NCI-H146 treated with DMSO at 0.1 percent for 48 hours (cell line): ENCODE measurements around the gene TPM2.
A peak's percentile ranks its signal among the peaks of the same experiment; 100 is the strongest.
"Not testable (repeated sequence)": the region's sequence is repeated elsewhere in the genome, so short reads cannot be mapped to it uniquely, and the experiment has no call there.

Source experiments
- DNase-seq: peaks from one replicate; lab custom pipeline; 2025; ENCODE audit not compliant: unreplicated experiment; lab: John Stamatoyannopoulos, UW

TPM2 gene

DNA sequence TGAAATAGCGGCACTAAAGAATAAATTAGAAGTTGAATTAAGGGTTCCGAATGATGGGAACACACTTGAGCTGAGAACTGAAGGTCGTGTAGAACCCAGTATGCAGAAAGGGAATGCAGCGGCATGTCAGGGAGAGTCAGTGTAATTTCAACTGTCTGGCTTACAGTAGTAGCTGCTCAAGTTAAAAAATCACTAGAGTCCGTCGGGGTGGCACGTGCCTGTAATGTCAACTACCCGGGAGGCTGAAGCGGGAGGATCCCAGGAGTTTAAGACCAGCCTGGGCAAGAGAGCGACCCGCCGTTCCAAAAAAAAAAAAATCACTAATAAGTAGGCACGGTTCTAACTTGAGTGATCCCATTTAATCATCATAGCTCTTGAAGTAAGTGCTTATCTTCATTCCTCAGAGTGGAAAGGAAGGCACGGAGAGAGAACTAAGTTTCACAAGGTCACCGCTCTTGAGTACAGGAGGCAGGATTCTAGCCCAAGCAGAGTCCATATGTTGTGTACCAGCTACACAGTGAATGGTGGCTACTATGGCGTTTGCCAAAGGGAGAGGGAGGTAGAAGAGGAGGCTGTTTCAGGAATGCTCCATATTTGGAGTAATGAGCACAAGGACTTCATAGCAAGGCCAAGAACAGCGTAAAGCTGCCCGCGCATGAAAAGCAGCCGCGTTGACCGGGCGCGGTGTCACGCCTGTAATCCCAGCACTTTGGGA is 32.7 kb downstream of the TPM2 start:
- peak; percentile 56 for DNase-seq

DNA sequence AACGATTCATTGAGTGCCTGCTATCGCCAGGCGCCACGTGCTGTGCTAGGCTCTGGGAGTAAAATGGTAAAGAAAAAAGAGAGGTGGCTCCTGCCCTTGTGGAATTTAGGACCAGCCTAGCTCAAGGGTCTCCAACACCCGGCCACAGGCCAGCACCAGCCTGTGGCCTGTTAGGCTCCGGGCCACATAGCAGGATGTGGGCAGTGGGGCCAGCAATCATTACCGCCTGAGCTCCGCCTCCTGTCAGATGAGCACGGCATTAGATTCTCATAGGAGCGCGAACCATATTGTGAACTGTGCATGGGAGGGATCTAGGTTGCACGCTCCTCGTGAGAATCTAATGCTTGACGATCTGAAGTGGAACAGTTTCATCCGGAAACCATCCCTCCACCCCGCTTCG is 33.4 kb downstream of the TPM2 start:
- no peak for DNase-seq

DNA sequence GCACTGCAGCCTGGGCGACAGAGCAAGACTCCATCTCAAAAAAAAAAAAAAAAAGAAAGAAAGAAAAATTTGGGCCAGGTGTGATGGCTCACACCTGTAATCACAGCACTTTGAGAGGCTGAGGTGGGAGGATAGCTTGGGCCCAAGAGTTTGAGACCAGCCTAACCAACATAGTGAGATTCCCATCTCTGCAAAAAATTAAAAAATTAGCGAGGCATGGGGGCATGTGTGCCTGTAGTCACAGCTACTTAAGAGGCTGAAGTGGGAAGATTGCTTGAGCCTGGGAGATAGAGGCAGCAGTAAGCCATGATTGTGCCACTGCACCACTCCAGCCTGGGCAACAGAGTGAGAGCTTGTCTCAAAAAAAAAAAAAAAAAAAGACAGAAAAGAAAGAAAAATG is 36.1 kb downstream of the TPM2 start:
- no peak for DNase-seq

DNA sequence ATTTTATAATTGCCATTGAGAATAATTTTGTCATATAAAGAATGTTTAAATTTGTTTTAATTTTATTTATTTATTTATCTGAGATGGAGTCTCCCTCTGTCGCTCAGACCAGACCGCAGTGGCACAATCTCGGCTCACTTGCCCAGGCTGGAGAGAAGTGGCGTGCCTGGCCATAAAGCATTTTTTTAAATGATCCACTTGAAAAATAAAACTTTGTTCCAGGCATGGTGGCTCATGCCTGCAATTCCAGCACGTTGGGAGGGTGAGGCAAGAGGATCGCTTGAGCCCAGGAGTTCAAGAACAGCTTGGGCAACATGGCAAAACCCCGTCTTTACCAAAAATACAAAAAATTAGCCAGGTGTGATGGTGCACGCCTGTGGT is 36.9 kb downstream of the TPM2 start:
- DNase-seq = no peak

DNA sequence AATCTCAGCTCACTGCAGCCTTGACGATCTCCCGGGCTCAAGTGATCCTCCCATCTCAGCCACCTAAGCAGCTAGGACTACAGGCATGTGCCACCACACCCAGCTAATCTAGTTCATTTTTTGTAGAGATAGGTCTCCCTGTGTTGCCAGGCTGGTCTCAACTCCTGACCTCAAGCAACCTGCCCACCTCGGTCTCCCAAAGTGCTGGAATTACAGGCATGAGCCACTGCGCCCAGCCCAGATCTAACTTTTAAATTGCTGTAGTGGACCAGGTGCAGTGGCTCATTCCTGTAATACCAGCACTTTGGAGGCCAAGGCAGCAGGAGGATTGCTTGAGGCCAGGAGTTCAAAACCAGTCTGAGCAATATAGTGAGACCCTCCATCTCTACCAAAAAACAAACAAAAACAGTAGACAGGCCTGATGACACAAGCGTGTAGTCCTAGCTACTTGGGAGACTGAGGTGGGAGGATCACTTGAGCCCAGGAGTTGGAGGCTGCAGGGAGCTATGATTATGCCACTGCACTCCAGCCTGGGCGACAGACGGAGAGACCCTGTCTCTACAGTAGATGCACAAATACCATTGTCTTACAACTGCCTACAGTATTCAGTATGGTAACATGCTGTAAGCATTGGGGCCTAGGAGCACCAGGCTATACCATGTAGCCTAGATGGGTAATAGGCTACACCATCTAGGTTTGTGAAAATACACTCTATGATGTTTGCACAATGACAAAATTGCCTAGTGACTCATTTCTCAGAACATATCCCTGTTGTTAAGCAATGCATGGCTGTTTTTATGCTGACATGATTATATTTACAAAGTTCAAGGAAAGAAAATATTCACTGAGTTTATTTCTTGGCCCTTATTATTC is 37.5 kb downstream of the TPM2 start:
- DNase-seq = no peak

DNA sequence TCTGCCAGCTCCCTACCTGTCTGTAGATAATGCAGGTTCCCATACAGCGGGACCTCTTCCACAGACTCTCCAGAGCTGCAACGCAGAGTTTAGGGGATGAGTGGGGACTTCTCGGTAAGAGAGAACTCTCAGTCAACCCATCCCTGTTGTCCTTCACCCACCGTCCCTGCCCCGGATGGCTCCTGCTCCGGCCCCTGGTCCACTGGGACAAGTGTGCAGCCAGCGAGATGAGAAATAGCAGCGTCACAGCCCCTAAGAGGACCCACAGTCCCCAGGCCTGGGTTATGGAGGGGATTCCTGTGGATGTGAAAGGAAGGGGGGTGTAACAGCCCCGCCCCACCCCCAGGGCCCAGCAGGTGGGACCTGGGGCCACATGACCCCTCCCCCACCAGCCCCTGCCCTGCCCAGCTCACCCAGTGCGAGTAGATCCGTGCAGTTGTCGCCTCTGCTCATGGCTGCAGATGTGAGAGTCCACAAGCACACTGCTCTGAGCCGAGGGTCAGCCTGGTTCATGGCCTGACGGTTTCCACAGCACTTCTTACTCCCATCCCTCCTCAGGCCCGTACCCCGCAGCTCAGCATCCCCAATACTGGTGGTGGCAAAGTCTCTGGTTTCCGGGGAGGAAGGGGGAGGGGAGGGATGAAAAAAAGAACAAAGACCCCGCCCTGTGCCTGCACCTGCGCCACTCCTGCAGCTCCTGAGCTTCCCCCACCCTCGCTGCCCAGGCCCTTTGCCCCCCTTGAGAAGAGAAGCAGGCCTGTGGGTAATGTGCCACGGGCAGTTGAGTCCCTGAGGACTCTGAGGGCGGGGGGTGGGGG is 39.2 kb downstream of the TPM2 start, which contains the start of gene SIT1:
TSS of gene SIT1 (minus strand) at position 591 of the 818 bp plus-strand sequence. CDS start at position 513, 78 bp downstream.
- DNase-seq = no peak

DNA sequence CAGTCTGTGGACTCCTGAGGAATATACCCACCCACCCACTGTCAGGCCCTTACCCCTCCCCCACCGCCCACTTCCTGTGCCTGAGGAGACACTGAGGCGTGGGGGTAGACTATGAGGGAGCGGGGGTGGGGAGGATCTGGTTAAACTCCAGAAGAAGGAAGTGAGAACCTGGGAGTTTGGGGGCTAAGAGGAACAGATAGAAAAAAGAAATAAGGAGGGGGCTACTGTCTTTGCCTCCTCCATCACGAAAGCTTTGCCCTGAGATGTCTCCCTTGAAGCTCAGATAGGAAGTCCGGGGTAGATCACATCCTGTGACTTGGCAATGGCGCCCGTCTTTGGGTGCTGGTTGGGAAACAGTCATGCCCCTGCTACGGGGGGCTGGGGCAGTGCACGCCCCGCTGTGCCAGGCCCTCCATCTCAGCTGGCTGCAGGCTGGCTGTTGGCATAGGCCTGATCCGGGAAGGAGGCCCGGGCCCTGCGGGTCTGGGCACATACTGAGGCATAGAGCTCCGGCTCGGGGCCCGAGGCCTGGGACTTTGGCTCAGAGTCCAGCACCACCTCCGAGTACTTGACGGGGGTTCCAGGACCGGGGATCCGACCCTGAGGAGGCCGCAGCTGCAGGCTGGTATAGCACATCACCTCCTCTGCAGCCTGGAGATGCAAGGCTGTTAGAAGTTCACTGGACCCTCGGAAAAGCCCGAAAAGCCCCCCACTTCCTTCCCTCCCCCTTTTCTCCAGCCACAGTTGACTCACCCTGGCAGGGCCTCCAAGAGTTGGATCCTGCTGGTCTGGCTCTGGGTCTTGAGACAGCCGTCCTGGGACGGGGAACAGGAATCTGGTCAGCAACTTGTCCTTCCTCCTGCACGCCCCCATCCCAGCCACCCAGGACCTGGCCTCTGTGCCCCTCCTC is 40.0 kb downstream of the TPM2 start:
- DNase-seq = no peak

DNA sequence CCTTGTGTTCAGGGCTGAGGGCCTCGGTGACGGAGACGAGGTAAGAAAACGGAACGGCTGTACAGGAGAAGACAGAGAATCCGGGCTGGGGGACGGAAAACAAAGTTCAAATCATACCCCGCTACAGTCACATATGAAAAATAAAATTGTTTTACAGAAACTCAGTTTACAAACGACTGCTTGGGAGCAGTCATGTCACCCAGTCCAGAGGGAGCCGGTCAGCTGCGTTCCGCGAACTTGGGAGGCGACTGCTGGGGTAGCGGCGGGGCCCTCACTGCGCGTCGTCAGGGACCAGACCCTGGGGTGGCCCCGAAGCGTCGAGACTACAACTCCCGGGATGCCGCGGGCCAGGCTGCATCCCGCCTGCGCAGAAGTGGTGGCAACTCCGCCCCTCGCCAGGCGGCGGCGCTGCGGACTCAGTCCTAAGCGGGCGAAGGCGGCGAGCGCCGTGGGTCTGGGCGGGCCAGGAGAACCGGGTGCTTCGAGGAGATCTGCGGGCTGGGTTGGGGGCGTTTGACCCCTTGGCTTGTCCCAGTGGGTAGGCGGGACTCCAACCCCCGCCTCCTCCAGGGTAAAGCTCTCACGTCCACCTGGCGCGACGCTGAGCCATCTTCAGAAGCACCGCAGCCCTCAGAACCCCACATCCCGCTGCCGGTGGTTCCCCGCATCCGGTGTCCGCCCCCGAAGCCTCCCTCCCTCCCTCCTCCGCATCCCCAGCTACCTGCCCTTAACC is 43.0 kb downstream of the TPM2 start:
- DNase-seq = peak; percentile 90

DNA sequence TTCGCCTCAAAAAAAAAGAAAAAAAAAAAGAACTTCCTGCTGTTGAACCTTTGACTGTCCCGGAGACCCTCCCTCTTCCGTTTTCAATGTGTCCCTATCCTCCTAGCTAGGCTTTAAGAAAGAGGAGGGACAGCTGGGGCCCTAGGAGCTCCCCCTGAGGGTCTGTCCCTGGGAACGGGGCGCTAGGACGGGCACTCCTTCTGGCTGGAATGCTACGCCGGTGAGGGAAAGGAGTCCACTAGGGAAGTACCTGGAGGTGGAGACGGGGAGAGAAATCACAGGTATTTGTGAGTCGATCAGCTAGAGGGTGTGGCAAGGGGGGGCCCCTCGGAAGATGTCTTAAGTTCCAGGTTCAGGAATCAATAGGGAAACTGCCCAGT is 43.6 kb downstream of the TPM2 start:
- peak; percentile 71 for DNase-seq

DNA sequence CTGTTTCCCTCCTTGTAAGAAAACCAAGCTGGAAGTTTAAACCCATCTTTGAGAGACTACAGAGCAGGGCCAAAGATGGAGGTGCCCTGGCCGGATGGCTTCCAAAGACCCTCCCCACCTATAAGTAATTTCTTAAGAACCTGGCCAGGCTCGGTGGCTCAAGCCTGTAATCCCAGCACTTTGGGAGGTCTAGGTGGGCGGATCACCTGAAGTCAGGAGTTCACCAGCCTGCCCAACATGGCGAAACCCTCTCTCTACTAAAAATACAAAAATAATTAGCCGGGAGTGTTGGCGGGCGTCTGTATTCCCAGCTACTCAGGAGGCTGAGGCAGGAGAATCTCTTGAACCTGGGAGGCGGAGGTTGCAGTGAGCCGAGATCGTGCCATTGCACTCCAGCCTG is 44.0 kb downstream of the TPM2 start:
- not testable (repeated sequence) for DNase-seq

DNA sequence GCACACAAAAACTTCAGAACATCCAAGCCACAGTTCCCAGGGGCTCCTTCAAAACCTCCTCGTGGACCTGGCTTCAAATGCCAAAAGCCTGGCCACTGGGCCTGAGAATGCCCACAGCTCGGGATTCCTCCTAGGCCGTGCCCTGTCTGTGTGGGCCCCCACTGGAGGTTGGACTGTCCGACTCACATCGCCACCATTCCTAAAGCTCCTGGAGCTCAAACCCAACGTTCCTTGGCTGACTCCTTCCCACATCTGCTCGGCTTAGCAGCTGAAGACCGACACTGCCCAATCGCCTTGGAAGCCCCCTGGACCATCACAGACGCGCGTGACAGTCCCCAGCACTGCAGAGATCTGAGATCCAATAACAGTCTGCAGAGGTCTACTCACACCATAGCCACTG is 46.7 kb downstream of the TPM2 start:
- no peak for DNase-seq

DNA sequence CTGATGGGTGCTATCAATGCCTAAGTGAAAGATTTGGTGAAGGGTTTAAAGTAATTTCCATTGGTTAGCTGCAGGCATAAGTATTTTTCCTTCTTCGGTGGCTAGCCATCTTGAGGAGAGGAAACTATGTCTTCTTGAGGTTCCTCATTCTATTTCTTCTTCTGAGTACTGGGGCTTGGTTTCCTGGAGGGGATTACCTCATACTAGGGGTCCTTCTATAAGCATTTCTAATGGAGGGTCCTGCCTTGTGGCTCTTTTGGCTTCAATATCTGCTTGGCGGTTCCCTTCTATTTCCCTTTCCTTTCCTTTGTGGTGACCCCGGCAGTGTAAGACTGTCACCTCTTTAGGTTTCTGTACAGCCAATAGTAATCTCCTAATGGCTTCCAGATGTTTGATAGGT is 48.2 kb downstream of the TPM2 start:
- DNase-seq = not testable (repeated sequence)

DNA sequence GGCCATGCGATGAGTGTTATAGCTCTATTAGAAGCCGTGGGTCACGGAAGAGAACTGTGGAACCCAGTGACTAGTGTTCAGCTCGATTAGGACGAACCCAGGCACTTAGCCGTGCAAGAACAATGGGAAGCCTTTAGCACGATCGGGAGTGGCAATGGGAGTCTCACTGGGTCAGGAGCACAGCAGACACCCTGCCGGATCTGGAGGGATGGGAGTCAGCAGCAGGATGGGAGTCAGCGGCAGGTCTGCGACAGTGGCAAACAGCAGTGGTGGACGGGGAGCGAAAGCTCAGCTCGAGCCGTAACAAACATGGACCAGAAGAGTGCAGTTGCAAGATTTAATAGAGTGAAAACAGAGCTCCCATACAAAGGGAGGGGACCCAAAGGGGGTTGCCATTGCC is 49.3 kb downstream of the TPM2 start:
- DNase-seq = not testable (repeated sequence)

DNA sequence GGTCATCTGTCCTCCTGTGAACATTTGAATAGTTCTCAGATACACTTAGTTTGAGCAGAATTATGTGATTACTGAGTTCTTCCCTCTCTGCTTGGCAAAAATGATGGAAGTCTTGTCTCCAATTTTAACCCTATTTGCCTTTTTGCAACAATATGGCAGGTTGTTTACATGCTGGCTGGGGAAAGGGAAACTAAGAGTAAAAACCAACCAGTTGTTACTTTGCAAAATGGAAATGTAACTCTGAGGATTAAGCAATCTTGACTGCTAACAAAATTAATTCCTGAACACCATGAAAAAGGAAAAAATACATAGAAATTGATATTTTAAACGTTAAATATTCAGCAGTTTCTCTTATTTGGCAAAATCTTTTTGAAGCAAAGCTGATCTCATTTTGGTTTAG is 50.1 kb downstream of the TPM2 start:
- no peak for DNase-seq

DNA sequence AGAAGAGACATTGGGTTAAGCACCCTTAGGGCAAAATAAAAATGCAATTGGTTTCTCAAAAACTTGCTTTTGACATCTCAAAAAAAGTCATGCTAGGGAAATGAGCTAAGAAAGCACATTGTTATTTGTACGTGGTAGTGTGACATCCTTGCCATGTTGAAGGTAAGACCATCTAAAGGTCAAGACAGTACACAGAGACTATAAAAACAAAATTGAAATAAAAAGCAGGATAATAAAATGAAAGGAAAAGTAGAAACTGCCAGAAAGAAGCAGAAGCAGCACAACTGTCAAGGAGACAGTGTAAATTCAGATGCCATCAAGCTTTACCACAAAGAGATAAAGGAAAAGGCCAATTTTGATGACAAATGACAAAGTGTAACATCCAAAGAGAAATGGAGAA is 50.5 kb downstream of the TPM2 start:
- not testable (repeated sequence) for DNase-seq

DNA sequence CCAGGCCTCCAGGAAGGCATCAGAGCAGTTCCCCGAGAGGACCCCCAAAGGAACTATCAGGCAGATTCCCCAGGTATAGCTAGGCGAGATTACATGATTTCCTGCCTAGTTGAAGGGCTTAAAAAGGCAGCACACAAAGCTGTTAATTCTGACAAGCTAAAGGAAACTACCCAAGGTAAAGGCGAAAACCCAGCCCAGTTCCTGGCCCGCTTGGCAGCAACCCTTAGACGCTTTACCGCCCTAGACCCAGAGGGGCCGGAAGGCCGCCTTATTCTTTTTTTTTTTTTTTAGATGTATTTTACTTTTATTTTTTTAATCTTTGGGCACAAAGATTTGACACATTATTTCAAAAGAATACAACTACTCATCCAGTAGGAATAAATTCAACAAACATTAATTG is 51.0 kb downstream of the TPM2 start:
- DNase-seq = not testable (repeated sequence)

DNA sequence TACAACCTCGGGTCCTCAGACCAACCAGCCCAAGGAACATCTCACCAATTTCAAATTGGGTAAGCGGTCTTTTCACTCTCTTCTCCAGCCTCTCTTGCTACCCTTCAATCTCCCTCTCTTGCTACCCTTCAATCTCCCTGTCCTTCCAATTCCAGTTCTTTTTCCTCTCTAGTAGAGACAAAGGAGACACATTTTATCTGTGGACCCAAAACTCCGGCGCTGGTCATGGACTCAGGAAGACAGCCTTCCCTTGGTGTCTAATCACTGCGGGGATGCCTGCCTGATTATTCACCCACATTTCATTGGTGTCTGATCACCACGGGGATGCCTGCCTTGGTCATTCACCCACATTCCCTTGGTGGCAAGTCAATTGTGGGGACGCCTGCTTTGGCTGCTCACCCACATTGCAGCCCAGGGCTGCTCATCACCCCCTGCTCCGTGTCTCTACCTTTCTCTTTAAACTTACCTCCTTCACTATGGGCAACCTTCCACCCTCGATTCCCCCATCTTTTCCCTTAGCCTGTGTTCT is 52.2 kb downstream of the TPM2 start:
- not testable (repeated sequence) for DNase-seq

DNA sequence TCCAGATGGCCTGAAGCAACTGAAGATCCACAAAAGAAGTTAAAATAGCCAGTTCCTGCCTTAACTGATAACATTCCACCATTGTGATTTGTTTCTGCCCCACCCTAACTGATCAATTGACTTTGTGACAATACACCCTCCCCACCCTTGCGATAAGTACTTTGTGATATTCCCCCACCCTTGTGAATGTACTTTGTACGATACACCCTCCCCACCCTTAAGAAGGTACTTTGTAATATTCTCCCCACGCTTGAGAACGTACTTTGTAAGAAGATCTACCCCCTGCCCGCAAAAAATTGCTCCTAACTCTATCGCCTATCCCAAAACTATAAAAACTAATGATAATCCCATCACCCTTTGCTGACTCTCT is 52.9 kb downstream of the TPM2 start:
- not testable (repeated sequence) for DNase-seq

DNA sequence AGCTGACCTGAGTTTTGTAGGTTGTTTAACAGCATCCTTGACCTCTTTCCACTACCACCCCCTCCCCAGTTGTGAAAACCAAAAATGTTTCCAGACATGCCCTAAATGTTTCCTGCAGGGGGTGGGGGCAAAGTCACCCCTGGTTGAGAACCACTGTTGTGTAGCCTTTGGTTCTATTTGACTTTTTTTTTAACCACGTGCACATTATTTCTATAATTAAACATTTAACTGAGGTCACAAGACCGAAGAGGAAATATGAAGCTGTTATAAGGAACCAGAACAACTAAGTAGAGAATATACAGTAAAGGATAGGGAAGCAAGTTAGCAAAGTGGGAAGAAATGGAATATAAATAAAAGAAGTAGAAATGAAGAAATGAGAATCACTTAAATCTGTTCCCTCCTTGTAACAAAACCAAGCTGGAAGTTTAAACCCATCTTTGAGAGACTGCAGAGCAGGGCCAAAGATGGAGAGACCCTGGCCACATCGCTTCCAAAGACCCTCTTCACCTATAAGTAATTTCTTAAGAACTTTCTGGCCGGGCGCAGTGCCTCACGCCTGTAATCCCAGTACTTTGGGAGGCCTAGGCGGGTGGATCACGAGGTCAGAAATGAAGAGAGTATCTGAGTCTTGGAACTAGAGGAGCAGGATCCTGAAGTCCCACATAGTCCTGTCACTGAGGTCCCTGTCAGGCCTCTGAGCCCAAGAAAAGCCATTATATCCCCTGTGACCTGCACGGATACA is 53.4 kb downstream of the TPM2 start:
- DNase-seq = no peak
